HG03457 (cell line): ENCODE measurements around the gene VENTX.

Source experiments
- ATAC-seq: cut with Tn5 transposase; IDR thresholded peaks from one replicate; pipeline ENCODE4 v1.9.1; 2021; ENCODE audit warnings: moderate number of reproducible peaks; ENCODE audit not compliant: unreplicated experiment

The VENTX gene

DNA sequence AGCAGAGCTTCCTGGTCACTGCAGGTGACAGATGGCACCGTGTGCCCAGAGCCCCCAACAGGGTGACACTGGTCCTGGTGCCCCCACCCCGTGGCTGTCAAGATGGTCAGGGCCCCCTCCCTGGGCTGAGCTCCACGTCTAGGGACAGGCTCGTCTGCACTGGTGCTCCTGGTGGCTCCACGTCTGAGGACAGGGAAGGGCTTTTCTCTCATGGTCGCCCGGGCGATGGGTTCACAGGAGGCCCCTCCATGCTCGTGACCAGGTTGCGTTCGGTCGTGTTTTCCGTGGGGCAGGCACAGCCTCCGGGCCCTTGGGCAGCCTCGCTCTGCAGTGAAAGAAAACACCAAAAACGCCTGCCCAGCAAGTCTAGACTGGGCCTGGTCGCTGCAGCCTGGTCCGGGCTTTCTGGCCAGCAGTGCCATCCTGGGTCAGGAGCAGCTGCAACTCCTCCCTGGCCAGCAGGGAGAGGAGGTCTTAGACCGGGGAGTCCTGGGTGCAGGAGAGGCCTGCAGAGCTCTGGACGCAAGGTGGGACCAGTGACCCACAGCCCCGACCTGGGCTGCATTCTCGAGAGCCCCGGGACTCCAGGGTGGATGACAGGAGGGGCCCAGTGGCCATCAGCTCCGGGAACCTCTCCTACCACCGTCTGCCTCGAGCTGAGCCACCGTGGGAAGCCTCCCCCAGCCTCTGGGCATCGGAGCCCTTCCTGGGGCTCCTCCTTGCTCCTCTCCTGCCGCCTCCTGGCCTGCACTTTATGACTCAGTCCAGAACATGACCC, 35.5 kb upstream of the VENTX start:
- ATAC-seq, result no peak

DNA sequence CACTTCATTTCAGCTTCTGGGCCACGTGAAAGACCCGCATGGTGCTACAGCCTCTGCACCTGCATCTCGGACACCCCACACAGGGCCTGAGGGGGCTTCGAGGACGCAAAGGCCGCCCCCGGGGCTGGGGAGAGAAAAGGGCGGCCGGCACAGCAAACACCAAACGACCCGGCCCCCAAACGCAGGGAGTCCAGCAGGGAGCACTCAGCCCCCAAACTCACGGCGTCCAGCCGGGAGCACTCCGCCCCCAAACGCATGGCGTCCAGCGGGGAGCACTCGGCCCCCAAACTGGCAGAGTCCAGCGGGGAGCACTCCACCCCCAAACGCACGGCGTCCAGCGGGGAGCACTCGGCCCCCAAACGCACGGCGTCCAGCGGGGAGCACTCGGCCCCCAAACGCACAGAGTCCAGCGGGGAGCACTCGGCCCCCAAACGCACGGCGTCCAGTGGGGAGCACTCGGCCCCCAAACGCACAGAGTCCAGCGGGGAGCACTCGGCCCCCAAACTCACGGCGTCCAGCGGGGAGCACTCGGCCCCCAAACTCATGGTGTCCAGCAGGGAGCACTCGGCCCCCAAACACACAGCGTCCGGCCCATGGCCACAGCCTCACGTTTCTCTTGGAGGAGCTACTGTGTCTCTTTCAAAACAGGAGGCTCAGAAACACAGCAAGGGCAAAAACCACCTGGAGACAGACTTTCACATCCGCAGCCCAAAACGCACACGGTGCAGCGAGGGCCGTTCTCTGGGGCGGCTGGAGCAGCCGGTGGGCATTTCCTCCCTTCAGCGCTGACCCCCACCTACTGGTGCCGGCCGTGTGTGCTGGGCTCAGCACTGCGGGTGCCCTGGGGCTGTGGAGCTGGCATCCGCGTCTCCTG, 34.6 kb upstream of the VENTX start:
- no peak for ATAC-seq

DNA sequence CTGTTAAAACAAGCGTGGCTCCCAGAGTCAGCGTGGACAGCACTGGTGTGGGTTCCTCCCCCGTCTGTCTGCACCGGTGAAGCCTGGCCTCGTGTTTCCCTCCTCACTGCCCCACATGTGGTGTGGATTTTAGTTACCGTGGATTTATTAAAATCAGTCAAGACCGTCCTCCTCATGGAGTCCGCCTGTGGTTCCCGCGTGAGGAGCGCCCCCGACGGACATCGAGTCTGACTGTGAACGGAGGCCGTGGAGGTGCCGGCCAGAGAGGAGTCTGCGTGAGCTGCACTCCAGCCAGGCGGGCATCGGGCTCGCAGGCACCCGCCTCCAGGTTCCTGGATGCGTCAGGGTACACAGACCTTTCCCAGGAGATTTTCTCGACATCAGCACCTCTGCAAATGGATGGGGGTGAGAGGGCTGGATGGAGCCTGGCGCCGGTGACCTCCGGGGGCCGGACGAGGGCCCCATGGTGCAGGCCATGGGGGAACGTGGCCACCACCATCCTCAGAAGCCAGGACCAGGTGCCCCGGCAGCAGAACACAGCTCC, 33.9 kb upstream of the VENTX start:
- ATAC-seq, result no peak

DNA sequence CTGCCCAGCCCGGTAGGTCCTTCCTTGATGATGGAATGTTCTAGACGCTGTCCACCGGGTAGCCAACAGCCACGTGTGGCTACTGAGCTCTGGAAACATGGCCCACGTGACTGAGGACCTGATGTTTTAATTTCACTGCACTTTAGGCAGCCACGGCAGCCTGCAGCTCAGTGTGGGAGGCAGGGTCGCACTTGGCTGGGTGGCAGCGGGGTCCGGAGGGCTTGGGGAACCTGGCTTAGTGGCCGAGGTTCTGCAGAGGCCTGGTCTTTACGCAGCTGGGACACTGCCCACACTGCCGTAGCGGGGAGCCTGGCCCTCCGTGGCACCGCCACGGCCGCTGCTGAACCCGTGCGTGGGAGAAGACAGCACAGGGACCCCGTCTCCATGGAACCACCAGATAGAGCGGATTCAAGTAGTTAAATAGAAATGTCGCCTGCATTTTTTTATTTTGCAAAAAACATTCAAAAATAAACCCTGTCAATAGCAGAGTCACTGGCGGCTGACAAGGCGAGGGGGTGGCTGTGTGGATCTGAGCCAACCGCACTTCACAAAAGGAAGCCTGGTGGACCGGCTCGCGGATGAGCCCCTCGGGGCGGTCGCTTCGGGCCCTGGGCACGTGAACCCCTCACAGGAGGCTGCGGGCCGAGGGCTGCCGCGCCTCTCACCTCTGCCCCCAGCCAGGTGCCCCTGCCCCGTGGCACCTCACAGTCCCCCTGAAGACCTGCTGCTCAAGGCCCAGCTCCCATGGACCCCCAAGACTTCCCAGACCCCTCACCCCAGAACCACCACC, 33.2 kb upstream of the VENTX start:
- ATAC-seq, result no peak

DNA sequence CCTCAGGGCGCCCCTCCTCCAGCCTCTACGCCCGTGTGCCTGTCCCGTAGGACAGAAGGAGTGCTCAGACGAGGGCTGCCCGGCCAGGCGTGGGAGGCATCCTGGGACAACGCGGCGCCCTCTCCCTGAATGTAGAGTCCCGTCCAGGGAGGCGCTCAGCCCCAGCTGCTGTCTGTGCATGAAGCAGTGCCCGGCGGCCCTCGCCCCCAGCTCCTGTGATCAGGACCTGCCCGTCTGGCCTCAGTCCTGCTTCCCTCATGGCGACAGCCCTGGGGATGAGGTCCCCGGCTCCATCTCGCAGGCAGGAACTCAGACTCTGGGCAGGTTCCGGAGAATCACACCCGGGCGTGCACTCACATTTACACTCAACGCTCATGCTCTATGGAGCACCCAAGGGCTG, 32.5 kb upstream of the VENTX start:
- ATAC-seq, result no peak

DNA sequence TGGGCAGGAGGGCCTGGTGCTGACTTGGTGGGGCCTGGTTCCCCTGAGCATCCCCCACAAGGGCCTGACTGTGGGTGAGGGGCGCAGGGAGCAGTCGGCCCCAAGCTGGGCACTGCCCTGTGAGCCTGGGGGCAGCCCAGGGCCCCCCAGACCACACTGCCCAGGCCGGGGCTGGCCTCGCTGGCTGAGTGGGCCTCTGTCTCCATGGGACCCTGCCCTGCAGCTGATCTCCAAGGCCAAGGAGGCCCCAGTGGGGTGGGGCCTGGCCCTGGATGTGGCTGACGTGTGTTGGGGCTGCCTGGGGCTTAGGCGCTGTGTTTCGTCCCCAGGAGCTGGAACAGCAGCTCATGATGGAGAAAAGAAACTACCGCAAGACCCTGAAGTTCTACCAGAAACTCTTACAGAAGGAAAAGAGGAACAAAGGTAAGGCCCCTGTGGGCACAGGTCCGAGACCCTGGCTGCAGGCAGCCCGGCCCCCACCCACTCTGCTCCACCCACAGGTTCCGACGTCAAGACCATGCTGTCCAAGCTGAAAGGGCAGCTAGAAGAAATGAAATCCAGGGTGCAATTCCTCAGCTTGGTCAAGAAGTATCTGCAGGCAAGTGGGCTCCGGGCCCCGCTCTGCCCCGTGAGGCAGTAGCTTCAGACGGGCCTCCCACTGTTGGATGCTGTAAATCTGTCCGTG, 31.2 kb upstream of the VENTX start:
- no peak for ATAC-seq

DNA sequence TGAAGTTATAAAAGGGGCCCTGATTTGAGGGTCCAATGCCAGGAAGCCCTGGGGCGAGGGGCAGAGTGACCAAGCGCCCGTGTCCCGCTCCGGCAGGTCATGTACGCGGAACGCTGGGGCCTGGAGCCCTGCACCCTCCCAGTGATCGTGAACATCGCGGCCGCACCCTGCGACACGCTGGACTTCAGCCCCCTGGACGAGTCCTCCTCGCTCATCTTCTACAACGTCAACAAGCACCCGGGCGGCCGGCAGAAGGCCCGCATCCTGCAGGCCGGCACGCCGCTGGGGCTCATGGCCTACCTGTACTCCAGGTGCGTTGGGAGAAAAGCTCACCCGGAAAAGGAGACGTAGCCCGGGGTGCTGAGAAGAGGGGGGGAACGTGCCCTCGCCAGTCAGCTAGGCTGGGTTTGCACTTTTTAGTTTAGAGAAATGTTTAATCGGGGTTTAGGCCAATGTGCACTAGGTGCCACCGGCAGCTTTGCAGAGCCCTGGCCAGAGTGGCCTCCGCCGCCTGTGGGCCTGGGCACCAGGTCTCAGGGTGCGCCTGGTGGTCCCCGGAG, 30.5 kb upstream of the VENTX start:
- no peak for ATAC-seq

DNA sequence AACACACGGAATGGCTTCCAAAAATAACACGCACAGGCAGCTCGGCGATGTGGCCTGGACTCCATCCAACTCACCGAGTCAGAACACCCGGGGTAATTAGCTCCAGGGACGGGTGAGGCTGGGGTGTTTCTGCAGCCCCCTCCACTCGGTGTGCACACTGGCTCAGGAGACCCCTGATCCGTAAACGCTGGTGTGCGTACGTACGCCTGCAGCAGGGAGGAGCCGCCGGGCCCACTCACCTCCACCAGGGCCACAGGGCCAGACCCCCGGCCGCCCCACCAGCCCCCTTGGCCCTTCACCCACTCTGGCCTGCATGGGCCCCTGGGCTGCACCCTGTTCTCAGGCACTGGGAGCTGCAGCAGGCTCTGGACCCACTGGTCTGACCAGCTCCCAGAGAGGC, 30.0 kb upstream of the VENTX start:
- ATAC-seq, result no peak

DNA sequence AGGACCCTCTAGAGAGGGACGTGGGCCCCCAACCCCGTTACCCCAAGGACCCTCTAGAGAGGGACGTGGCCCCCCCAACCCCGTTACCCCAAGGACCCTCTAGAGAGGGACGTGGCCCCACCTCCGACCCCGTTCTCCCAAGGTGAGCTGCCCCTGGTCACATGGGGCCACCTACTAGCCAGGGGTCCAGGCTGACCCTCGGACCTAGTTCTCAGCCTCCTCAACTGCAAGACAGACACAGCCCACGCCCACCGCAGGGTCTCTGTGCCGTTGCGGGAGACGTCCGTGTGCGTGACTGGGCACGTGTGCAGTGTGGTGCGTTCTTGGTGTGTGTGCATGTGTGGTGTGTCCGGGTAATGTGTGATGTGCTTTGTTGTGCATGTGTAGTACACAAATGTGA, 29.2 kb upstream of the VENTX start:
- ATAC-seq, result no peak

DNA sequence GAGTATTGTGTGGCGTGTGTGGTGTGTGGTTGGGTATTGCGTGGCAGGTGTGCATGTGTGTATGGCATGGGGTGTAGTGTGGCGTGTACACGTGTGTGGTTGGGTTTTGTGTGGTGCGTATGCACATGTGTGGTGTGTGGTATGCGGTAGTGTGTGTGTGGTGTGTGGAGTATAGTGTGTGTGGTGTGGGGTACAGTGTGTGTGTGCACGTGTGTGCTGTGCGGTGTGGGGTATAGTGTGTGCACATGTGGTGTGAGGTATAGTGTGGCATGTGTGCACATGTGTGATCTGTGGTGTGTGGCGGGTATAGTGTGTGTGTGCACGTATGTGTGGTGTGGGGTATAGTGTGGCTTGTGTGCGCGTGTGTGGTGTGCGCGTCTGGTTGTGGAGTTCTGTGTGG, 28.5 kb upstream of the VENTX start:
- no peak for ATAC-seq

DNA sequence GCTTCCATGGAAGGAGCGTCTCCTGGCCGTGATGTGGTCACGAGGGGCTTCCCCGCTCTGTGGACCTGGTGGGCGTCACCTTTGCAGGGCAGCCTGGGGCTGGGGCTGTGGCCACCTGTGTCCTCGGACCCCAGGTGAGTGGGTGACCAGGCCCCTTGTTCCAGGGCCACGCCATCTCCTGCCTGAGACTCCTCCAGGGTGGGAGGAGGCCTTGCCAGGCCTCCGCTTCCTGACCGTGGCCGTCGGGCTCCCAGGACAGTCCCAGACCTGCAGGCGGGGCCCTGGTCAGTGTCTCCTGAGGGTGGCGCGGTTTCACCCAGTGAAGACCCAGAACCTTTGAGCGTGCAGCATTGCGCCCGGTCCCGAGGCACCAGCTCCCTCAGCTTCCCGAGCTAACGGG, 28.0 kb upstream of the VENTX start:
- ATAC-seq, result no peak

DNA sequence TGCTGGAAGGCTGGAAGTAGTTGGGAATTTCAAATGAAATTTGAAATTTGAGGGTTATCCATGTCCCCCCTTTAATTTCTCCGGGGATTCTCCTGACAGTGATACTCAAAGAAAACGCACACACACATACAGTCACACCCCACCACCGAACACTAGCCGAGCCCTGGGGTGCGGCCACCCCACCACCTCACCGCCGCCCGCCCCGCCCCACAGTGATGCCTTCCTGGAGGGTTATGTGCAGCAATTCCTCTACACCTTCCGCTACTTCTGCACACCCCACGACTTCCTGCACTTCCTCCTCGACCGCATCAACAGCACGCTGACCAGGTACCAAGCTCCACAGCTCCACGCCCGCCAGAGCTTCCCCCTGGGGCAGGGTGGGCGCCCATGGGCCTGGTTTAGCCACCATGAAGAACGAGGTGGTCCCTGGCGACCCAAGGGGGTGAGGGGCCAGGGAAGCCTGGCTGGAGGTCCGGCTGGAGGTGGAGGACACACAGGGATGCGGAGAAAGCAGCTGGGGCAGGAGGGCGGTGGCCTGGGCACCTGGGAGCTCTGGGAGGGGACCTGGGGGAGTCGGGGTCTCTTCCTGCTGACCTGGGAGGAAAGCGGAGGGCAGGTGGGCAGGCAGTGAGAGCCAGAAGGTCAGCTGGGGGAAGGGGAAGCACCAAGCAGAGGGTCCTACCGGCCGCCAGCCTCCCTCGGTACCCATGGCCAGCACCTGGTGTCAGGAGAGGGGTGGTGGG, 27.1 kb upstream of the VENTX start:
- ATAC-seq, result no peak

DNA sequence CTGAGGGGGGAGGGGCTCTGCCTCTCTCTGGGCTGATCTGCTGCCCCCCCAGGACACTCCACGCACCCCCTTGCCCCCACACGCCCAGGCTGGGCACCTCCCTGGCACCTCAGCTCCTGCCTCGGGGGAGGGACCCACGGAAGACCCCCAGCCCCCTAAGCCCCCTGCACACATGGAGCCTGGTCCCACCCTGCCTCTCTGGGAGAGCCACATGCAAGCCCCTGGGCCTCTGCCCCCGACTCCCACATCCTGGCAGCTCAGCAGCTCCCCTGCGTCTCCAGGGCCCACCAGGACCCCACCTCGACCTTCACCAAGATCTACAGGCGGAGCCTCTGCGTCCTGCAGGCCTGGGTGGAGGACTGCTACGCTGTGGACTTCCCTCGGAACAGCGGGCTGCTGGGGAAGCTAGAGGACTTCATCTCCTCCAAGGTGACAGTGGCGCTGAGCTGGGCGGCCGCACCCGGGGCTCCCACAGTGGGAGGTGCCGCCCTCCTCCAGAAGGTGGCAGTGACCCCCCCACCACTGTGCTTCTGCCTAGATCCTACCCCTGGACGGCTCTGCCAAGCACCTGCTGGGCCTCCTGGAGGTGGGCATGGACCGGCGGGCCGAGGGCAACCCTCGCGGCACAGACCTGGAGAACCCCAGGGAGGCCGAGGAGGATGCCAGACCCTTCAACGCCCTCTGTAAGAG, 26.4 kb upstream of the VENTX start:
- no peak for ATAC-seq

DNA sequence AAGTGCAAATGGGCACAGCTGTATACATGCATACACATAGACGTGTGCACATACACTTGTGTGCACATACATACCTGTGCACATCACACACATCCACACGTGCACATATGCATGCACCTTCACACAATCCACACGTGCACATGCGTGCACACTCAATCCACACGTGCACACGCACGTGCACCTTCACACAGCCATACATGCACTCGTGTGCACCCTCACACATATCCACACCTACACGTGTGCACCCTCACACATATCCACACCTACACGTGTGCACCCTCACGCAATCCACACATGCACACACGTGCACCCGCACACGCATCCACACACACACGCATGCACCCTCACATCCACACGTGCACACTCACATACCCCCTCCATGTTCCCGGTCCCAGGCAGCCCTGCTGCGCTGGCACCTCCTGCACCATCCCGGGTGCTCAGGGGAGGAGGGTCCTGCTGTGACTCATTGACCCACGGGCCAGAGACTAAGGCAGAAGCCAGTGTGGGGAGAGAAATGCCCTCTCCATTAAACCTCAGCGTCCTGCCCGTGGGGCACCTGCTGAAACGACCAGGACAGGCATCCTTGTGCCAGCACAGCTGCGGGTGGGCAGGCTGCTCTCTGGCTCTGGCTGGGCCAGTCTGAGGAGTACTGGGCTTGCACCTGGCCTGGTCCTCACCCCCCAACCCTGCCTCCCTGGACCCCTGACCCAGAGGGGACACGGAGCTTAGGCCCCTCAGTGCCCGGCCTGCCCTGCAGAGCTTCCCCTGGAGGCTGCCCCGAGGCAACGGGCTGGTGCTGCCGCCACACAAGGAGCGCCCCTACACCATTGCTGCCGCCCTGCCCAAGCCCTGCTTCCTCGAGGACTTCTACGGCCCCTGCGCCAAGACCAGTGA, 25.4 kb upstream of the VENTX start:
- ATAC-seq, result no peak

DNA sequence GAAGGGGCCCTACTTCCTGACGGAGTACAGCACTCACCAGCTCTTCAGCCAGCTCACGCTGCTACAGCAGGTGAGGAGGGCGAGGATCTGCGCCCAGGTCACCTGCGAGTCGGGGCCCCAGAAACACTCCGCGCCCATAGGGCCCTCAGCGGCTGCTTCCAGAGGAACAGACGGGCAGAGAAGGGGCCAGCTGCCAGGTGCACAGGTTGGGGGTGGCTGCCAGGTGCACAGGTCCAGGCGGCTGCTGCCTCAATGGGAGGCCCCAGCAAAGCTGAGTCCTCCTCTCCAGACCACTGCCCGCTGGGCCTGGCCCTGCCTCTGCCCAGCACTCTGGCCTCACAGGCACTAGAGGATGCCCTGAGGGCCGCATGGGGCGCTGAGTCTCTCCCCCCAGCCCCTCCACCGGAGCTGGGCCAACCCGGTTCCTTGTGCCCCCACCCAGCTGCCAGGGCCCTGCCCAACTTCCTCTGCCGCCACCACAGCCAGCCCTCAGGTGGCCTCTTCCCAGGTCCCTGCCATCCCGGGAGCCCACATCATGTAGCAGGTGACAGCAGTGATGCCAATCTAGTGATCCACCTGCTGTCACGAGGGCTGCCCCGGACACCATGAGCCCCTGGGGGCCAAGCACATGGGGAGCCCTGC, 24.7 kb upstream of the VENTX start:
- no peak for ATAC-seq

DNA sequence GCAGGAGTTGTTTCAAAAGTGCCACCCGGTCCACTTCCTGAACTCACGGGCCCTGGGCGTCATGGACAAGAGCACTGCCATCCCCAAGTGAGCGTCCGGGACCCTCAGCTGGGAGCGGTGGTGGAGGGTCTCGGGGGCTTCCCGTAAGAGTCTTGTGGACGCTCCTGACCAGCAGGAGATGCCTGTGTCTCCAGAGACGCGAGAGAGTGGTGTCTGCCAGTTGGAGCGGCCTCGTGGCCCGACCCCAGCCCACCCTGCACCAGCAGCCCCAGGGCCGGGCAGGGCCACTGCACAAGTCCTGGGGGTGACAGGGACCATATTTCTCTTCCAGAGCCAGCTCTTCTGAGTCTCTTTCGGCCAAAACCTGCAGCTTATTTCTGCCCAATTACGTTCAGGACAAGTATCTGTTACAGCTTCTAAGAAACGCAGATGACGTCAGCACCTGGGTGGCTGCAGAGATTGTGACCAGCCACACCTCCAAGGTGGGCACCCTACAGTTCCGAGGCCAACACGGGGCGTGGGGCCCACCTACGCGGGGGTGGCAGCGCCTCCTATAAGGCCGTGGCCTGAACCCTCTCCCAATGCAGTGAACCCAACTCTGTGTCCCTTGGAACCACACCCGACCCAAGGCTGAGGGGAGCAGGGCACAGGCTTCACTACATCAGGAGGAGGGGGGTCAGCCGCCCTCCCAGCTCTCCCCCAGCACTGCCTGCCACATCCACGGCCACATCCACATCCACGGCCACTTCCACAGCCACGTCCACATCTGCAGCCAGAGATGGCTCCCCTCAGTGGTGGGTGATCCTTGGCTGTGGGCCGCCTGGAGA, 23.8 kb upstream of the VENTX start:
- no peak for ATAC-seq
